Fibroblast of the aortic adventitia (primary cell): Measurements from ENCODE around the gene PCCA. TPM values are rescaled to one million over a fixed set of nuclear protein-coding genes. Genes with fewer than 3 reads are reported as not detected.

ENCODE experiments used
- DNase-seq: peaks from one replicate; pipeline ENCODE4 v3.0.0-alpha.2; 2010; ENCODE audit warnings: low read depth
- H3K4me3 ChIP-seq: 2 replicates; pipeline ENCODE4 v1.5.1; 2011; ENCODE audit warnings: low read depth, mild to moderate bottlenecking, control low read depth, low read length, moderate library complexity
- CTCF ChIP-seq: IDR thresholded peaks from 2 replicates; pipeline ENCODE4 v1.5.1; 2011; ENCODE audit warnings: mild to moderate bottlenecking, low read length, control low read depth, inconsistent platforms; ENCODE audit not compliant: insufficient read depth
- total RNA-seq: library from RNA; depleted of rRNA; stranded (reverse); fragments of >200 nt; gene quantifications from 2 replicates; pipeline ENCODE4 v1.2.3, GENCODE V29; 2012; ENCODE audit warnings: low replicate concordance

The PCCA gene
- total RNA-seq, 1 donor = 23.8 TPM

DNA sequence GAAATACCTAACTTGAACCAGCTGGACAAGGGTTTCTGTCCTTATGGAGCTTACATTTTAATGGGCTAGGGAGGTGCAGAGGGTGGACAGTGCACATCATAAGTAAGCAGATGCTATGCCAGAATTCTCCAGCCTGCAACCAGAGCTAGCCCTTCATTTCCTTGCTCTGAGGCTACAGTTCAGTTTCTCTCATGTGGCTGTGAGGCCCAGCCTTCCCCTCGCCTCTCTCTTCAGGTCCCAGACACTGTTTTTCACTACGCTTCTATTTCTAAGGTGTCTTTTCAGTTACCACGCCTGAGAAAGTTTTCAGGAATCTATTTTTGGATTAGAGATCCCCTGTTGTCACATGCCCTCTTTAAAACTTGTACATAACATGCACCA, 141.9 kb downstream of the PCCA start:
- no peak for DNase-seq
- no peak overlapping the region for H3K4me3 ChIP-seq
- no peak for TF ChIP-seq CTCF

GRCh38 chr13:100231176-100231575, 142.3 kb downstream of the PCCA start:
- no peak overlapping the region for H3K4me3 ChIP-seq
- no peak for DNase-seq
- no peak for TF ChIP-seq CTCF

- DNase-seq = no peak
- TF ChIP-seq CTCF = no peak
- H3K4me3 ChIP-seq = no peak overlapping the region
Measured at GRCh38 chr13:100234006-100234405, 145.1 kb downstream of the PCCA start.

GRCh38 chr13:100234524-100235136, 145.7 kb downstream of the PCCA start:
- no peak overlapping the region for H3K4me3 ChIP-seq
- peak; percentile 35 for DNase-seq
- no peak for TF ChIP-seq CTCF

- peak; percentile 74 for DNase-seq
- H3K4me3 ChIP-seq = no peak overlapping the region
- TF ChIP-seq CTCF = peak; percentile 55
Measured at GRCh38 chr13:100235311-100235901, 146.5 kb downstream of the PCCA start.

- no peak overlapping the region for H3K4me3 ChIP-seq
- no peak for DNase-seq
- no peak for TF ChIP-seq CTCF
Measured at GRCh38 chr13:100240109-100240779, 151.4 kb downstream of the PCCA start.

DNA sequence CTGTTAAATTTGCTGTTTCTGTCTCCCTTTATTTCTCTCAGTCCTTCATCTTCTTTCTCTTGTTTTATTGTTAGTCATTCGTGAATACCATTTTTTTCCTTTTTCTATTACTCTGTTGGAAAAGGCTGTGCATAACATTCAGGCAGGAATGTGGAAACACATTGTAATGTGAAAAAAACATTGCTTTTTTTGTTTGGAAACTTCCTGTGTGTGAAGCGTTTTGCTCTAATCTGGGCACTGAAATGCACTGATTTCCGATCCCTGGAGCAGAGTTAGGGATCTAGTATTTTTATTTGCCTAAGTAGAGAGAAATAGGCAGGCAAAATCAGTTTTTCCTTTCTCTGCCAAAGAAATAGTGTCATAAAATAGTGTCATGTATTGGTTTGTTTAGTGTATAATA, 155.5 kb downstream of the PCCA start:
- no peak overlapping the region for H3K4me3 ChIP-seq
- DNase-seq = peak; percentile 47
- no peak for TF ChIP-seq CTCF
